Erythroblast (primary cell): ENCODE measurements around the gene TNRC6B.
"Not testable (repeated sequence)": the region's sequence is repeated elsewhere in the genome, so short reads cannot be mapped to it uniquely, and the experiment has no call there.

Experiments used
- GATA1 ChIP-seq: IDR thresholded peaks from 2 replicates; pipeline ENCODE4 v1.6.1; 2011; ENCODE audit warnings: low read depth, mild to moderate bottlenecking, control low read depth, low read length, moderate library complexity
- POLR2A ChIP-seq: IDR thresholded peaks from 2 replicates; pipeline ENCODE4 v1.6.1; 2011; ENCODE audit warnings: mild to moderate bottlenecking, low read length

DNA sequence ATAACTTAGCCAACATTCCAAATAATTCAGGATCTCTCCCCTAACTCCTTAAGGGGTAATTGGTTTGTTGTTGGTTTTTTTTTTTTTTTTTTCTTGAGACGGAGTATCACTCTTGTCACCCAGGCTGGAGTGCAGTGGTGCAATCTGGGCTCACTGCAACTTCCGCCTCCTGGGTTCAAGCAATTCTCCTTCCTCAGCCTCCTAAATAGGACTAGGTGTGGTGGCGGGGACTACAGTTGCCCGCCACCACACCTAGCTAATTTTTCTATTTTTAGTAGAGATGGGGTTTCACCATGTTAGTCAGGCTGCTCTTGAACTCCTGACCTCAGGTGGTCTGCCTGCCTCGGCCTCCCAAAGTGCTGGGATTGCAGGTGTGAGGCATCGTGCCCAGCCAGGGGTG is 21.0 kb upstream of the TNRC6B start:
- not testable (repeated sequence) for TF ChIP-seq POLR2A, GATA1
